Karpas-422 (cell line): ENCODE measurements around the gene MYO18B. TPM values are rescaled to one million over a fixed set of nuclear protein-coding genes. Genes with fewer than 3 reads are reported as not detected.
A peak's percentile ranks its signal among the peaks of the same experiment; 100 is the strongest.

Experiments used
- DNase-seq: peaks from one replicate; pipeline ENCODE4 v3.0.0-alpha.2; 2015
- H2AFZ ChIP-seq: fragments of 200-600 bp; sonication (generic); 2 replicates; pipeline ENCODE4 v1.6.1; 2014; ENCODE audit warnings: antibody characterized with exemption, low read length, mixed read lengths
- H3K27ac ChIP-seq: fragments of 200-600 bp; sonication (generic); 2 replicates; pipeline ENCODE4 v1.5.1; 2014; ENCODE audit warnings: mild to moderate bottlenecking, low read length, moderate library complexity
- H3K27me3 ChIP-seq: fragments of 200-600 bp; sonication (generic); 2 replicates; pipeline ENCODE4 v1.6.1; 2014; ENCODE audit warnings: low read length, mixed read lengths
- H3K36me3 ChIP-seq: fragments of 200-600 bp; sonication (generic); 2 replicates; pipeline ENCODE4 v1.6.1; 2014; ENCODE audit warnings: low read length, mixed read lengths; ENCODE audit not compliant: insufficient read depth
- H3K4me1 ChIP-seq: fragments of 200-600 bp; sonication (generic); 2 replicates; pipeline ENCODE4 v1.6.1; 2014; ENCODE audit warnings: mild to moderate bottlenecking, low read length, mixed read lengths
- H3K4me2 ChIP-seq: fragments of 200-600 bp; sonication (generic); 2 replicates; pipeline ENCODE4 v1.6.1; 2014; ENCODE audit warnings: low read length, low read depth, mild to moderate bottlenecking; ENCODE audit not compliant: poor library complexity, severe bottlenecking
- H3K4me3 ChIP-seq: fragments of 200-600 bp; sonication (generic); 2 replicates; pipeline ENCODE4 v1.5.1; 2014; ENCODE audit warnings: mild to moderate bottlenecking, antibody characterized with exemption, low read length, mixed read lengths
- H3K79me2 ChIP-seq: fragments of 200-600 bp; sonication (generic); 2 replicates; pipeline ENCODE4 v1.6.1; 2014; ENCODE audit warnings: mild to moderate bottlenecking, low read length, mixed read lengths
- H3K9ac ChIP-seq: fragments of 200-600 bp; sonication (generic); 2 replicates; pipeline ENCODE4 v1.6.0; 2014; ENCODE audit warnings: low read length
- H3K9me2 ChIP-seq: fragments of 200-600 bp; sonication (generic), shearing (Covaris generic); replicated peaks from 2 replicates; pipeline ENCODE4 v1.6.0; 2014; ENCODE audit warnings: mild to moderate bottlenecking, low read length, moderate library complexity; ENCODE audit not compliant: insufficient read depth
- H3K9me3 ChIP-seq: fragments of 300-700, 200-600 bp; sonication (generic); 2 replicates; pipeline ENCODE4 v1.6.1; 2014; ENCODE audit warnings: low read length, mixed read lengths
- H4K20me1 ChIP-seq: fragments of 200-600 bp; sonication (generic); 2 replicates; pipeline ENCODE4 v1.6.1; 2014; ENCODE audit warnings: mild to moderate bottlenecking, antibody characterized with exemption, low read length, low read depth; ENCODE audit not compliant: insufficient read depth
- total RNA-seq: library from RNA; depleted of rRNA; stranded (reverse); fragments of >200 nt; shearing (Covaris generic); gene quantifications from 2 replicates; pipeline ENCODE4 v1.2.3, GENCODE V29; 2014; ENCODE audit warnings: low replicate concordance

MYO18B gene
- total RNA-seq, 1 experiment from 2014 or later, result not detected

GRCh38 chr22:26053737-26054316 is 311.8 kb downstream of the MYO18B start:
- no peaks in the 10 kb centered on the region for H3K27me3 ChIP-seq
- H3K36me3 ChIP-seq, result no peaks in the 10 kb centered on the region
- no peak overlapping the region for H3K4me2 ChIP-seq
- H4K20me1 ChIP-seq, result no peaks in the 10 kb centered on the region
- no peaks in the 10 kb centered on the region for H3K79me2 ChIP-seq
- peaks cover 32% of the 10 kb centered on the region for H3K4me1 ChIP-seq
- H3K9me3 ChIP-seq, result no peaks in the 10 kb centered on the region
- no peak overlapping the region for H3K9ac ChIP-seq
- no peak overlapping the region for H3K4me3 ChIP-seq
- H3K9me2 ChIP-seq, result no peaks in the 10 kb centered on the region
- peak; percentile 50 for DNase-seq
- H2AFZ ChIP-seq, result no peak overlapping the region
- H3K27ac ChIP-seq, result no peak overlapping the region

- Histone ChIP-seq H3K27me3 (no peaks in the 10 kb centered on the region), H3K4me2 (peak overlapping the region; percentile 38), H3K27ac (no peak overlapping the region), H3K4me3 (no peak overlapping the region), H4K20me1 (no peaks in the 10 kb centered on the region), H3K9me2 (no peaks in the 10 kb centered on the region), H2AFZ (no peak overlapping the region), H3K36me3 (no peaks in the 10 kb centered on the region), H3K9ac (no peak overlapping the region), H3K4me1 (peaks cover 32% of the 10 kb centered on the region), H3K9me3 (no peaks in the 10 kb centered on the region), H3K79me2 (no peaks in the 10 kb centered on the region)
- DNase-seq, result no peak
Observed at GRCh38 chr22:26054841-26055605, 313.0 kb downstream of the MYO18B start.

- H3K9me3 ChIP-seq, result no peaks in the 10 kb centered on the region
Observed at GRCh38 chr22:26055693-26056092, 313.7 kb downstream of the MYO18B start.

GRCh38 chr22:26056455-26057200 is 314.6 kb downstream of the MYO18B start:
- H3K9me3 ChIP-seq, result no peaks in the 10 kb centered on the region
- H2AFZ ChIP-seq, result no peak overlapping the region
- H3K4me2 ChIP-seq, result peak overlapping the region; percentile 38
- no peaks in the 10 kb centered on the region for H4K20me1 ChIP-seq
- no peaks in the 10 kb centered on the region for H3K27me3 ChIP-seq
- H3K9ac ChIP-seq, result no peak overlapping the region
- DNase-seq, result no peak
- H3K27ac ChIP-seq, result no peak overlapping the region
- H3K4me3 ChIP-seq, result no peak overlapping the region; the same call in 1 of the 2 replicates
- H3K79me2 ChIP-seq, result no peaks in the 10 kb centered on the region
- peaks cover 32% of the 10 kb centered on the region for H3K4me1 ChIP-seq
- H3K36me3 ChIP-seq, result no peaks in the 10 kb centered on the region
- H3K9me2 ChIP-seq, result no peaks in the 10 kb centered on the region

More at GRCh38 chr22:26055693-26056092, 313.7 kb downstream of the MYO18B start:
- H3K27me3 ChIP-seq, result no peaks in the 10 kb centered on the region
- H3K9me2 ChIP-seq, result no peaks in the 10 kb centered on the region
- H3K4me1 ChIP-seq, result peaks cover 32% of the 10 kb centered on the region
- no peak overlapping the region for H3K9ac ChIP-seq
- no peak overlapping the region for H2AFZ ChIP-seq
- no peak overlapping the region; the same call in 1 of the 2 replicates for H3K4me3 ChIP-seq
- no peaks in the 10 kb centered on the region for H4K20me1 ChIP-seq
- H3K36me3 ChIP-seq, result no peaks in the 10 kb centered on the region
- H3K4me2 ChIP-seq, result peak overlapping the region; percentile 38
- peak; percentile 55 for DNase-seq
- H3K79me2 ChIP-seq, result no peaks in the 10 kb centered on the region
- H3K27ac ChIP-seq, result no peak overlapping the region

GRCh38 chr22:26057731-26058130 is 315.7 kb downstream of the MYO18B start:
- Histone ChIP-seq H3K9me3 (no peaks in the 10 kb centered on the region), H3K27ac (no peak overlapping the region), H3K27me3 (no peaks in the 10 kb centered on the region), H3K4me1 (peaks cover 32% of the 10 kb centered on the region), H3K4me2 (no peak overlapping the region), H3K9ac (no peak overlapping the region), H3K4me3 (no peak overlapping the region), H2AFZ (no peak overlapping the region), H3K9me2 (no peaks in the 10 kb centered on the region), H3K79me2 (no peaks in the 10 kb centered on the region), H3K36me3 (no peaks in the 10 kb centered on the region), H4K20me1 (no peaks in the 10 kb centered on the region)
- DNase-seq, result no peak

GRCh38 chr22:26064048-26064447 is 322.1 kb downstream of the MYO18B start:
- Histone ChIP-seq H3K9me2 (no peaks in the 10 kb centered on the region), H3K9me3 (no peaks in the 10 kb centered on the region), H3K4me1 (0 out of 2 replicates have a peak, but pooled peaks cover under 1% of the 10 kb centered on the region), H3K79me2 (no peaks in the 10 kb centered on the region), H3K27ac (no peak overlapping the region), H2AFZ (no peak overlapping the region), H4K20me1 (no peaks in the 10 kb centered on the region), H3K4me2 (no peak overlapping the region), H3K4me3 (no peak overlapping the region), H3K36me3 (no peaks in the 10 kb centered on the region), H3K9ac (no peak overlapping the region), H3K27me3 (no peaks in the 10 kb centered on the region)
- DNase-seq, result no peak

GRCh38 chr22:26065847-26066246 is 323.9 kb downstream of the MYO18B start:
- H3K27ac ChIP-seq, result no peak overlapping the region
- DNase-seq, result no peak
- no peak overlapping the region for H3K4me2 ChIP-seq
- H3K9me3 ChIP-seq, result no peaks in the 10 kb centered on the region
- H3K4me1 ChIP-seq, result peaks cover 7% of the 10 kb centered on the region; the same call in 1 of the 2 replicates
- H3K9ac ChIP-seq, result no peak overlapping the region
- no peak overlapping the region for H3K4me3 ChIP-seq
- H4K20me1 ChIP-seq, result no peaks in the 10 kb centered on the region
- H3K27me3 ChIP-seq, result no peaks in the 10 kb centered on the region
- H3K79me2 ChIP-seq, result no peaks in the 10 kb centered on the region
- H2AFZ ChIP-seq, result no peak overlapping the region
- H3K9me2 ChIP-seq, result no peaks in the 10 kb centered on the region
- H3K36me3 ChIP-seq, result no peaks in the 10 kb centered on the region

GRCh38 chr22:26066534-26066933 is 324.5 kb downstream of the MYO18B start:
- H3K9me2 ChIP-seq, result no peaks in the 10 kb centered on the region
- peaks cover 7% of the 10 kb centered on the region; the same call in 1 of the 2 replicates for H3K4me1 ChIP-seq
- no peaks in the 10 kb centered on the region for H3K79me2 ChIP-seq
- H3K4me3 ChIP-seq, result no peak overlapping the region
- H3K9me3 ChIP-seq, result no peaks in the 10 kb centered on the region
- DNase-seq, result no peak
- H2AFZ ChIP-seq, result no peak overlapping the region
- no peak overlapping the region for H3K4me2 ChIP-seq
- H3K36me3 ChIP-seq, result no peaks in the 10 kb centered on the region
- no peak overlapping the region for H3K27ac ChIP-seq
- no peaks in the 10 kb centered on the region for H3K27me3 ChIP-seq
- H4K20me1 ChIP-seq, result no peaks in the 10 kb centered on the region
- H3K9ac ChIP-seq, result no peak overlapping the region
